Mesendoderm (in vitro differentiated cells): ENCODE data around the gene MYO10.
A peak's percentile ranks its signal among the peaks of the same experiment; 100 is the strongest.

Experiments used
- DNase-seq: peaks from one replicate; pipeline ENCODE4 v3.0.0; 2013
- H2AK5ac ChIP-seq: 2 replicates; pipeline ENCODE4 v1.6.1; 2013; ENCODE audit warnings: low read length, inconsistent platforms
- H2BK120ac ChIP-seq: 2 replicates; pipeline ENCODE4 v1.6.1; 2013; ENCODE audit warnings: low read depth, mild to moderate bottlenecking, low read length, moderate library complexity, mixed read lengths
- H2BK15ac ChIP-seq: replicated peaks from 2 replicates; pipeline ENCODE4 v1.6.1; 2013; ENCODE audit warnings: low read depth, mild to moderate bottlenecking, moderate library complexity
- H2BK5ac ChIP-seq: 2 replicates; pipeline ENCODE4 v1.6.1; 2013; ENCODE audit warnings: low read length, inconsistent platforms
- H3K18ac ChIP-seq: 2 replicates; pipeline ENCODE4 v1.6.1; 2013; ENCODE audit warnings: mild to moderate bottlenecking, low read length, mixed read lengths
- H3K23ac ChIP-seq: one replicate; pipeline ENCODE4 v1.6.1; 2013; ENCODE audit warnings: low read length
- H3K27ac ChIP-seq: 2 replicates; pipeline ENCODE4 v1.5.1; 2013; ENCODE audit warnings: low read depth, mild to moderate bottlenecking, inconsistent platforms, low read length, moderate library complexity
- H3K27me3 ChIP-seq: 2 replicates; pipeline ENCODE4 v1.6.1; 2013; ENCODE audit warnings: low read length, control low read depth, mild to moderate bottlenecking, inconsistent platforms; ENCODE audit not compliant: insufficient read depth, poor library complexity
- H3K36me3 ChIP-seq: 2 replicates; pipeline ENCODE4 v1.6.1; 2013; ENCODE audit warnings: low read length, inconsistent platforms; ENCODE audit not compliant: control insufficient read depth, insufficient read depth
- H3K4ac ChIP-seq: one replicate; pipeline ENCODE4 v1.6.1; 2013; ENCODE audit warnings: low read depth, mild to moderate bottlenecking, low read length, moderate library complexity
- H3K4me1 ChIP-seq: 2 replicates; pipeline ENCODE4 v1.6.1; 2013; ENCODE audit warnings: low read depth, low read length, inconsistent platforms; ENCODE audit not compliant: control insufficient read depth
- H3K4me2 ChIP-seq: 2 replicates; pipeline ENCODE4 v1.6.1; 2013; ENCODE audit warnings: low read length
- H3K4me3 ChIP-seq: 2 replicates; pipeline ENCODE4 v1.5.1; 2013; ENCODE audit warnings: mild to moderate bottlenecking, low read length
- H3K56ac ChIP-seq: one replicate; pipeline ENCODE4 v1.6.1; 2013; ENCODE audit warnings: low read length
- H3K79me1 ChIP-seq: 2 replicates; pipeline ENCODE4 v1.6.1; 2013; ENCODE audit warnings: low read length, inconsistent platforms
- H3K79me2 ChIP-seq: 2 replicates; pipeline ENCODE4 v1.6.1; 2013; ENCODE audit warnings: mild to moderate bottlenecking, low read length; ENCODE audit not compliant: control insufficient read depth, insufficient read depth
- H3K9ac ChIP-seq: 2 replicates; pipeline ENCODE4 v1.6.1; 2013; ENCODE audit warnings: low read length, inconsistent platforms
- H4K5ac ChIP-seq: one replicate; pipeline ENCODE4 v1.6.1; 2013; ENCODE audit warnings: low read length
- H4K8ac ChIP-seq: one replicate; pipeline ENCODE4 v1.6.1; 2013; ENCODE audit warnings: low read depth, mild to moderate bottlenecking, control low read depth, low read length, moderate library complexity
- WGBS: extraction: QIAGEN DNeasy Blood & Tissue Kit; methylation state at CpG from one replicate; pipeline ENCODE4 v1.1.7; 2013; ENCODE audit warnings: low lambda C conversion rate, missing lambda C conversion rate; ENCODE audit not compliant: insufficient coverage; ENCODE audit errors: extremely low coverage; 5-methylcytosine and 5-hydroxymethylcytosine counted together

The MYO10 gene

DNA sequence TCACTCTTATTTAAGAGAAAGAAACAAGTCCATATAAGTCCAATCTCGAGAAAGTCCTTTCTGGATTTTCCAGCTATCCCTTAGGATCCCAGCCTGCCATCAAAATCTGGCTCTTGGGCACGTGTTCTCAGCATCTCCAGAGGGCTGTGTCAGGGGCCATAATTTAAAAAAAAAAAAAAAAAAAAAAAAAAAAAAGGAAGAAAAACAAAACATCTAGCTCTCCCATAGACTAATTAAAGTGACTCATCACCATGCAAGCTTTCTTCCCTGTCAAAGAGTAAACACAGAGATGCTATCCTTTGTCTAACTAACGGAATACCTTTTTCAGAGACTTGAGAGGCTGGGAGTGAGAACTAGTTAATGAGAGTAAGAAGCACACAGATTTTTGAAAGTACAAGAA, 44.9 kb upstream of the MYO10 start:
- Histone ChIP-seq H3K4me3 (no peak overlapping the region), H4K5ac (no peak overlapping the region), H2BK5ac (no peak overlapping the region), H3K36me3 (no peaks in the 10 kb centered on the region), H3K4me2 (no peak overlapping the region), H3K9ac (no peak overlapping the region), H3K79me1 (no peaks in the 10 kb centered on the region), H3K23ac (no peak overlapping the region), H3K4ac (no peak overlapping the region), H3K18ac (no peak overlapping the region), H2BK15ac (no peak overlapping the region), H3K56ac (no peak overlapping the region), H2AK5ac (no peak overlapping the region), H3K79me2 (no peaks in the 10 kb centered on the region), H4K8ac (no peak overlapping the region), H3K4me1 (no peaks in the 10 kb centered on the region), H2BK120ac (no peak overlapping the region), H3K27me3 (no peaks in the 10 kb centered on the region), H3K27ac (no peak overlapping the region)
- no CpG with 5 or more reads among the region's 3 CpGs for WGBS
- no peak for DNase-seq

DNA sequence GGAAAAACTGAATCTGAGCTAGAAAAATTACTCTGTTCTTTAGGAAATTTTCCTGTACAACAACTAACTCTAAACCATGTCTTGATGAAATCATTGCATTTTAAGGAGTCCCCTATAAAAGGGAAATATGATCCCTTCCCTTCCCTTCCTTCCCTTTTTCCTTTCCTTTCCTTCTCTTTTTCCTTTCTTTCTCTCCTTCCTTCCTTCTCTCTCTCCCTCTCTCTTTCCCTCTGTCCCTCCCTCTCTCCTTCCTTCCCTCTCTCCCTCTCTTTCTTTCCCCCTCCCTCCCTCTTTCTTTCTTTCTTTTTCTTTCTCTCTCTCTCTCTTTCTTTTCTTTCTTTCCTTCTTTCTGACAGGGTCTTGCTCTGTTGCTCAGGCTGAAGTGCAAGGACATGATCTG, 42.2 kb upstream of the MYO10 start:
- no peak overlapping the region for H2BK15ac ChIP-seq
- H2BK120ac ChIP-seq: no peak overlapping the region
- H3K27me3 ChIP-seq: no peaks in the 10 kb centered on the region
- no peak overlapping the region for H2BK5ac ChIP-seq
- H3K56ac ChIP-seq: no peak overlapping the region
- DNase-seq: no peak
- no peaks in the 10 kb centered on the region for H3K36me3 ChIP-seq
- H3K79me1 ChIP-seq: no peaks in the 10 kb centered on the region
- H3K79me2 ChIP-seq: no peaks in the 10 kb centered on the region
- H3K4me3 ChIP-seq: no peak overlapping the region
- H3K4ac ChIP-seq: no peak overlapping the region
- no peak overlapping the region for H3K4me2 ChIP-seq
- no peak overlapping the region for H3K18ac ChIP-seq
- H3K9ac ChIP-seq: no peak overlapping the region
- no peak overlapping the region for H4K5ac ChIP-seq
- H2AK5ac ChIP-seq: no peak overlapping the region
- no peak overlapping the region for H3K23ac ChIP-seq
- H3K4me1 ChIP-seq: no peaks in the 10 kb centered on the region
- no peak overlapping the region for H3K27ac ChIP-seq
- no peak overlapping the region for H4K8ac ChIP-seq

- Histone ChIP-seq H2BK5ac (no peak overlapping the region), H3K4ac (no peak overlapping the region), H3K4me2 (no peak overlapping the region), H3K9ac (no peak overlapping the region), H3K4me3 (no peak overlapping the region), H2BK15ac (no peak overlapping the region), H4K5ac (no peak overlapping the region), H3K36me3 (no peaks in the 10 kb centered on the region), H2AK5ac (no peak overlapping the region), H3K27me3 (no peaks in the 10 kb centered on the region), H2BK120ac (no peak overlapping the region), H3K79me1 (no peaks in the 10 kb centered on the region), H3K18ac (no peak overlapping the region), H3K79me2 (no peaks in the 10 kb centered on the region), H4K8ac (no peak overlapping the region), H3K27ac (no peak overlapping the region), H3K56ac (no peak overlapping the region), H3K4me1 (no peaks in the 10 kb centered on the region), H3K23ac (no peak overlapping the region)
- no peak for DNase-seq
- no CpG with 5 or more reads among the region's 1 CpG for WGBS
Observed at GRCh38 chr5:16976625-16977008, 40.5 kb upstream of the MYO10 start.

DNA sequence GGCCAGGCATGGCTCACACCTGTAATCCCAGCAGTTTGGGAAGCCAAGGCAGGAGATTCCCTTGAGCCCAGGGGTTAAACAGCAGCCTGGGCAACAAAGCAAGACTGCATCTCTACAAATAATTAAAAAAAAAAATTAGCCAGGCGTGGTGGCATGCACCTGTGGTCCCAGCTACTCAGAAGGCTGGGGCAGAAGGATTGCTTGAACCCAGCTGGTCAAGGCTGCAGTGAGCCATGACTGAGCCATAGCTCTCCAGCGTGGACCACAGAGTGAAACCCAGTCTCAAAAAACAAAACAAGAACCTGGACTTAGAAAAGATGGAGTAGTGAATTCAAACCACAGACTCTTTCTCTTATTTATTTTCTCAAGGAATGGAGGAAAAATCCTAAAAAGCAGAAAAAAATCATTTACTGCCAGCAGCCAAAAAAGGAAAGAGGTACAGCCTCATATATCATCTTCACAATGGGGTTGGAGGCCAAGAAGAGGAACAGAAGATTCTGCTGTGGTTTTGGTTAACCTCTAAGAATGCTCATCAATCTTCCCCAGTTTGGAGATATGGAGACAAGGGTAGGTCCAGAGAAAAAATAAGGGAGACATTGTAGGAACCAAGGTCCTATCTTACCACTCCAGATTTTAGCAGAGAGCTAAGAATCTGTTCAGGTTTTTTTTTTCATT, 40.0 kb upstream of the MYO10 start:
- no peaks in the 10 kb centered on the region for H3K79me2 ChIP-seq
- WGBS: no CpG with 5 or more reads among the region's 2 CpGs
- no peak for DNase-seq
- no peak overlapping the region for H3K18ac ChIP-seq
- no peak overlapping the region for H3K23ac ChIP-seq
- H3K4ac ChIP-seq: no peak overlapping the region
- H2BK5ac ChIP-seq: no peak overlapping the region
- H4K8ac ChIP-seq: no peak overlapping the region
- H3K4me1 ChIP-seq: no peaks in the 10 kb centered on the region
- H3K79me1 ChIP-seq: no peaks in the 10 kb centered on the region
- no peaks in the 10 kb centered on the region for H3K27me3 ChIP-seq
- H3K4me3 ChIP-seq: no peak overlapping the region
- no peak overlapping the region for H3K9ac ChIP-seq
- no peak overlapping the region for H2BK120ac ChIP-seq
- no peak overlapping the region for H3K56ac ChIP-seq
- no peak overlapping the region for H3K4me2 ChIP-seq
- no peak overlapping the region for H3K27ac ChIP-seq
- H3K36me3 ChIP-seq: no peaks in the 10 kb centered on the region
- H2BK15ac ChIP-seq: no peak overlapping the region
- H2AK5ac ChIP-seq: no peak overlapping the region
- no peak overlapping the region for H4K5ac ChIP-seq

- no peak for DNase-seq
- Histone ChIP-seq H3K79me1 (no peaks in the 10 kb centered on the region), H2BK15ac (no peak overlapping the region), H3K4me1 (peaks cover 3% of the 10 kb centered on the region), H2BK5ac (no peak overlapping the region), H4K8ac (no peak overlapping the region), H3K36me3 (no peaks in the 10 kb centered on the region), H3K9ac (no peak overlapping the region), H3K18ac (no peak overlapping the region), H2AK5ac (no peak overlapping the region), H3K56ac (no peak overlapping the region), H3K4ac (no peak overlapping the region), H2BK120ac (no peak overlapping the region), H3K79me2 (no peaks in the 10 kb centered on the region), H3K27me3 (no peaks in the 10 kb centered on the region), H3K27ac (no peak overlapping the region), H3K23ac (no peak overlapping the region), H3K4me3 (no peak overlapping the region), H3K4me2 (no peak overlapping the region), H4K5ac (no peak overlapping the region)
- WGBS: no CpG with 5 or more reads among the region's 2 CpGs
Observed at GRCh38 chr5:16974981-16975380, 38.9 kb upstream of the MYO10 start.

GRCh38 chr5:16970826-16971225, 34.7 kb upstream of the MYO10 start:
- no peak for DNase-seq
- no peak overlapping the region for H3K4me2 ChIP-seq
- H3K56ac ChIP-seq: no peak overlapping the region
- no peak overlapping the region for H2BK5ac ChIP-seq
- H3K23ac ChIP-seq: no peak overlapping the region
- H2BK120ac ChIP-seq: no peak overlapping the region
- no peak overlapping the region for H2BK15ac ChIP-seq
- H3K27me3 ChIP-seq: no peaks in the 10 kb centered on the region
- H3K4ac ChIP-seq: no peak overlapping the region
- no peak overlapping the region for H4K5ac ChIP-seq
- no peak overlapping the region for H4K8ac ChIP-seq
- H2AK5ac ChIP-seq: no peak overlapping the region
- no peaks in the 10 kb centered on the region for H3K79me2 ChIP-seq
- H3K27ac ChIP-seq: no peak overlapping the region
- peak overlapping the region; percentile 68 for H3K18ac ChIP-seq
- no CpG with 5 or more reads among the region's 3 CpGs for WGBS
- H3K4me1 ChIP-seq: peaks cover 4% of the 10 kb centered on the region
- H3K36me3 ChIP-seq: no peaks in the 10 kb centered on the region
- no peak overlapping the region for H3K4me3 ChIP-seq
- H3K9ac ChIP-seq: no peak overlapping the region
- H3K79me1 ChIP-seq: no peaks in the 10 kb centered on the region
